Natural killer cell (primary cell): ENCODE data around the gene SPNS2. TPM values are rescaled to one million over a fixed set of nuclear protein-coding genes. Genes with fewer than 3 reads are reported as not detected.
A peak's percentile ranks its signal among the peaks of the same experiment; 100 is the strongest.

Experiments
- ATAC-seq, 3 donors: fragments of 150-1000 bp in 2 of 3; fragments of 200-7000 bp in 1 of 3; cut with Tn5 transposase; 1 replicate in 1 of 3; 2 replicates in 2 of 3; pipeline ENCODE4 v1.10.0; 2021; ENCODE audit warnings: mild to moderate bottlenecking in 2 of 3, moderate library complexity in 2 of 3
- DNase-seq, 2 donors: peaks; one replicate each; pipeline versions ENCODE4 v3.0.0 to v3.0.0-alpha.2; 2013 to 2021; ENCODE audit warnings: mixed read lengths in 1 of 2
- H3K27ac ChIP-seq: one replicate; pipeline ENCODE4 v1.5.1; 2013; ENCODE audit warnings: mild to moderate bottlenecking, low read length
- H3K27me3 ChIP-seq: one replicate; pipeline ENCODE4 v1.6.1; 2013; ENCODE audit warnings: low read length; ENCODE audit not compliant: control insufficient read depth, insufficient read depth
- H3K36me3 ChIP-seq: one replicate; pipeline ENCODE4 v1.6.1; 2013; ENCODE audit warnings: low read length; ENCODE audit not compliant: control insufficient read depth, insufficient read depth
- H3K4me1 ChIP-seq: one replicate; pipeline ENCODE4 v1.6.1; 2013; ENCODE audit warnings: low read length; ENCODE audit not compliant: control insufficient read depth, insufficient read depth
- H3K4me3 ChIP-seq: one replicate; pipeline ENCODE4 v1.5.1; 2013; ENCODE audit warnings: low read length
- H3K9me3 ChIP-seq: one replicate; pipeline ENCODE4 v1.6.1; 2013; ENCODE audit warnings: low read length; ENCODE audit not compliant: control insufficient read depth, insufficient read depth
- H3K27ac Mint-ChIP-seq, 2 donors: one replicate each; pipeline ENCODE4 v1.8.0; 2022; ENCODE audit warnings: mild to moderate bottlenecking in 2 of 2, mixed read lengths in 2 of 2, moderate library complexity in 1 of 2
- H3K27me3 Mint-ChIP-seq, 2 donors: one replicate each; pipeline ENCODE4 v1.8.0; 2022; ENCODE audit warnings: low read depth in 2 of 2, mixed read lengths in 2 of 2
- H3K36me3 Mint-ChIP-seq: one replicate; pipeline ENCODE4 v1.8.0; 2022; ENCODE audit warnings: mixed read lengths
- H3K4me1 Mint-ChIP-seq, 2 donors: one replicate each; pipeline ENCODE4 v1.8.0; 2022; ENCODE audit warnings: mixed read lengths in 2 of 2
- H3K4me3 Mint-ChIP-seq: one replicate; pipeline ENCODE4 v1.8.0; 2022; ENCODE audit warnings: mild to moderate bottlenecking, moderate library complexity, mixed read lengths
- H3K9me3 Mint-ChIP-seq, 2 donors: one replicate each; pipeline ENCODE4 v1.8.0; 2022; ENCODE audit warnings: mixed read lengths in 2 of 2
- CTCF ChIP-seq: fragments of 200-600 bp; IDR thresholded peaks from one replicate; pipeline ENCODE4 v1.8.0; 2022; ENCODE audit warnings: antibody characterized with exemption
- WGBS: methylation state at CpG from one replicate; pipeline ENCODE4 v1.1.7; 2013; ENCODE audit warnings: missing lambda C conversion rate; ENCODE audit not compliant: insufficient coverage; 5-methylcytosine and 5-hydroxymethylcytosine counted together
- intact Hi-C: fragments of 100-400 bp; cut with micrococcal nuclease; formaldehyde crosslinking; loops from one replicate; pipeline ENCODE4 v1.14.2; 2022
- total RNA-seq, 4 donors: library from RNA; stranded (reverse); fragments of 120-200 nt in 1 of 4; gene quantifications; one replicate each; pipeline versions ENCODE4 v1.2.3 to v1.2.4, GENCODE V29; 2013 to 2022

SPNS2 gene
- total RNA-seq, 3 donors from 2014 or later (not counting 1 experiment from before 2014, with no cell fraction given): 0.28 to 0.93 (median 0.43) TPM

GRCh38 chr17:4479340-4479981 is 19.2 kb upstream of the SPNS2 start:
- peaks cover 15 to 34% of the 10 kb centered on the region in 2 donors for H3K4me1 Mint-ChIP-seq
- Histone ChIP-seq H3K36me3 (no peaks in the 10 kb centered on the region), H3K27ac (no peak overlapping the region), H3K4me3 (no peak overlapping the region), H3K27me3 (no peaks in the 10 kb centered on the region), H3K4me1 (peaks cover 36% of the 10 kb centered on the region), H3K9me3 (no peaks in the 10 kb centered on the region)
- H3K9me3 Mint-ChIP-seq: no peaks in the 10 kb centered on the region
- intact Hi-C loops: no loop called here
- peak overlapping the region in 1 of 2 donors; percentile 24 for H3K27ac Mint-ChIP-seq
- no peak for TF ChIP-seq CTCF
- H3K4me3 Mint-ChIP-seq: peak overlapping the region; percentile 31
- peaks cover 6% of the 10 kb centered on the region in 2 donors for H3K27me3 Mint-ChIP-seq
- ATAC-seq (no peak), DNase-seq (no peak)
- WGBS: 95% methylated on average over 7 of the region's 8 CpGs
- no peaks in the 10 kb centered on the region for H3K36me3 Mint-ChIP-seq

GRCh38 chr17:4479982-4480751 is 18.5 kb upstream of the SPNS2 start:
- 76% methylated on average over 13 of the region's 13 CpGs for WGBS
- no peak for ATAC-seq
- Mint-ChIP-seq H3K27me3 (peaks cover 0 to 2% of the 10 kb centered on the region in 2 donors), H3K4me1 (peaks cover 20 to 41% of the 10 kb centered on the region in 2 donors), H3K36me3 (no peaks in the 10 kb centered on the region), H3K4me3 (peak overlapping the region; percentile 31), H3K9me3 (no peaks in the 10 kb centered on the region), H3K27ac (peak overlapping the region in 1 of 2 donors; percentile 94)
- DNase-seq: no peak
- Histone ChIP-seq H3K27me3 (no peaks in the 10 kb centered on the region), H3K36me3 (peaks cover 4% of the 10 kb centered on the region), H3K9me3 (no peaks in the 10 kb centered on the region), H3K27ac (no peak overlapping the region), H3K4me1 (peaks cover 41% of the 10 kb centered on the region), H3K4me3 (no peak overlapping the region)
- intact Hi-C loops: no loop called here
- no peak for TF ChIP-seq CTCF

- Mint-ChIP-seq H3K27ac (peak overlapping the region; percentile 68 to 94), H3K27me3 (no peaks in the 10 kb centered on the region), H3K4me1 (peaks cover 31 to 50% of the 10 kb centered on the region in 2 donors), H3K36me3 (no peaks in the 10 kb centered on the region), H3K4me3 (peak overlapping the region; percentile 84), H3K9me3 (no peaks in the 10 kb centered on the region)
- H3K27ac ChIP-seq: peak overlapping the region; percentile 30
- DNase-seq: peak in 1 of 2 donors; percentile 51
- intact Hi-C loops: no loop called here
- H3K9me3 ChIP-seq: no peaks in the 10 kb centered on the region
- H3K27me3 ChIP-seq: no peaks in the 10 kb centered on the region
- ATAC-seq: peak; percentile 62 to 85 (median 84)
- H3K36me3 ChIP-seq: peaks cover 4% of the 10 kb centered on the region
- H3K4me1 ChIP-seq: peaks cover 52% of the 10 kb centered on the region
- WGBS: 18% methylated on average over 14 of the region's 14 CpGs
- H3K4me3 ChIP-seq: no peak overlapping the region
- no peak for TF ChIP-seq CTCF
These were observed 17.5 kb upstream of the SPNS2 start for GRCh38 chr17:4480929-4481898.
